Retina (tissue), 1 donor: Measurements from ENCODE around the gene MED27.
A peak's percentile ranks its signal among the peaks of the same experiment; 100 is the strongest.

Source experiments
- DNase-seq: peaks from one replicate; pipeline ENCODE4 v3.0.0-alpha.2; 2016

MED27 gene

GRCh38 chr9:131874447-131874846 is 205.2 kb downstream of the MED27 start:
- no peak for DNase-seq

DNA sequence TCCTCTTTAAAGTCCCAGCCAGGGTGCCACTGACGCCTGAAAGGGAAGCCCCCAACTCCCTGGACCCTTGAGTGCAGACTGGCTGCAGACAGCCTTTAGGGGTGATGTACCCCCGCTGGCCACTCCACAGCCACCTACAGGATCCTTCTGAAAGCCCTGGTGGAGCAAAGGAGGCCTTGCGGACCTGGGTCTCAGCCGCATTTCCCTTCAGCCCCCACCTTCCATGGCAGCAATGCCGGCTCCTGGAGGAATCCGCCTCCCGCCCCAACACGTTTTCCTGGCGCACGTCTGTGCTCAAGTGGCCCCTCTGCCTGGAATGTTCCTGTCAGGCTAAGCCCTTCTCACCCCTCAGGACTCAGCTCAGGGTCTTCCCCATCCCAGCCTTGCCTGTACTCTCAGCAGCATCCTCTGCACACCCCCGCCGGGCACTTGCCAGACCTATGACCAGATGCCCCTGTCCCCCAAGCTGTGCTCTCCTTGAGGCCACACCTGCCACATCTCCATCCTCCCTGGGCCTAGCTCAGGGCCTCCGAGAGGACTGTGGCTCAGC is 205.7 kb downstream of the MED27 start:
- no peak for DNase-seq

- DNase-seq, result no peak
These were observed 206.3 kb downstream of the MED27 start for GRCh38 chr9:131873335-131873734.

GRCh38 chr9:131872702-131873101 is 207.0 kb downstream of the MED27 start:
- DNase-seq, result no peak

DNA sequence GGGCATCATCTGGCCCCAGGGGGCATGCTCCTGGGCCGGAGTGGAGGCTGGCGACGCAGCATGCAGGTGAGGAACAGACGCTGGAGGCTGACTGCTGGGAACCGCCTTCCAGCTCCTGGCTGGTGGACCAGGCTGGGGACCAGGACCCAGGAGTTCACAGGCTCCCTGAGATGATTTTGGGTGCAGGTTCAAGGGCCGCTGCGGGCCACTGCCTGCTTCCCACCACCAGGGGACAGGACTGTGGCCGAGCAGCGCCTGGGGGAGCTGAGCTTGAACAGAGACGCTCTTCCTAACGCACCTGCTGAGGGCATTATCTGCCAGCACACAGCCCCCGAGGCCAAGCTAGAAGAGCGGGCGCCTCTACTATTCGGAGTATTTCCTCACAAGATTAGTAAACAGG is 207.7 kb downstream of the MED27 start:
- no peak for DNase-seq

GRCh38 chr9:131870156-131870555 is 209.5 kb downstream of the MED27 start:
- no peak for DNase-seq

GRCh38 chr9:131869348-131869747 is 210.3 kb downstream of the MED27 start:
- no peak for DNase-seq

GRCh38 chr9:131868766-131869165 is 210.9 kb downstream of the MED27 start:
- no peak for DNase-seq

GRCh38 chr9:131867611-131868192 is 212.0 kb downstream of the MED27 start:
- DNase-seq, result no peak

GRCh38 chr9:131865446-131866195 is 214.0 kb downstream of the MED27 start:
- no peak for DNase-seq

GRCh38 chr9:131864531-131864930 is 215.1 kb downstream of the MED27 start:
- no peak for DNase-seq

GRCh38 chr9:131863306-131863896 is 216.3 kb downstream of the MED27 start:
- DNase-seq, result no peak

DNA sequence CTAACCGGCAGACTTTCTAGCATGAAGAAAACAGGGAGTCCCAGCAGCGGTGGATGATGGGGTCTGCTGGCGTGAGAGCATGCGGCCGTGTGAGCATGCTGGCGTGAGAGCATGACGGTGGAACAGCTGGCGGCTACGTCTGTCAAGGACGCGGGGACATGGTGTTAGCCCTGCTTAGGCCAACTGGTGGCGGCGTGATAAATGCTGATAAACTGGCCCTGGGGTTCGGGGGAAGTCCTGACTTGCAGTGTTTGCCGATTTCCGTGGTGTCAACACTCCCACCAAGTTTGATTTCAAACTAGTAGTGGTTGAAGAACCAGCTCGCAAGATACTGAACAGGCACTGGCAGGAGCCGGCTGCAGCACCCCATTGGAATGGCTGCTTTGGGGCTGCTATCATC is 217.4 kb downstream of the MED27 start:
- no peak for DNase-seq

DNA sequence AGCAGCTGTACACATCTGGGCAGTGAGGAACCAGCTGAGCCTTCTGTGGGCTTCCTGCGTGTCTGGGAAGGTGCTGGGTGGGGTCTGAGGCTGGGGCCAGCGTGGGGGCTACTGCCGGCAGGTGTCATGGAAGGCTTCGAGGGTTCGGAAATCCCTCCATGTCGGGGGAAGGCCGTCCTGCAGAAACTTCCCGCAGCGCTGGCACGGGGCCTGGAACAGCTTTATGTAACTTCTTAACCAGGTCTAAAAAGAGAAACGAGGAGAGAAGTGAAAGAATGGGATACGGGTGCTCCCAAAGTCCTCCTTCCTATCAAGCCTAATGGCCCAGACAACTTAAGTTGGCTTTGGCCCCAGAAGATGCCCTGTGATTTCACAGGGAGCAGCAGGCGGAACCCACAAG is 219.2 kb downstream of the MED27 start:
- no peak for DNase-seq

- DNase-seq, result no peak
These were observed 221.5 kb downstream of the MED27 start for GRCh38 chr9:131858147-131858546.

DNA sequence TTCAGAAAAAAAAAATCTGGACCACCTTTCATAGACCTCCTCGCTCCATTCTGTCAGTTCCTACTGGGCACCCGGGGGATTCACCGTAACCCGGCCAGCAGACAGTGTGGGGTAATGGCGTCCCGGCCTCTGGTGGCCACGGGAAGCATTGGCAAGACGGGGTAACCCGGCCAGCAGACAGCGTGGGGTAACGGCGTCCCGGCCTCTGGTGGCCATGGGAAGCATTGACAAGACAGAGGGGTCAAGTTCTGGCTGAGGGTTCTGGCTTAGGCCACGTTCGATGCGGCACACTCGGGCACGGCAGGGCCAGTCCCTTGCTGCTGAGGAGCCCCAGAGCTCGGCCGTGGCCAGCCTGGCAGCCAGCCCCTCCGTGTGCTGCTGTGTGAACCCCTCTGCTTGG is 223.6 kb downstream of the MED27 start:
- DNase-seq, result no peak

DNA sequence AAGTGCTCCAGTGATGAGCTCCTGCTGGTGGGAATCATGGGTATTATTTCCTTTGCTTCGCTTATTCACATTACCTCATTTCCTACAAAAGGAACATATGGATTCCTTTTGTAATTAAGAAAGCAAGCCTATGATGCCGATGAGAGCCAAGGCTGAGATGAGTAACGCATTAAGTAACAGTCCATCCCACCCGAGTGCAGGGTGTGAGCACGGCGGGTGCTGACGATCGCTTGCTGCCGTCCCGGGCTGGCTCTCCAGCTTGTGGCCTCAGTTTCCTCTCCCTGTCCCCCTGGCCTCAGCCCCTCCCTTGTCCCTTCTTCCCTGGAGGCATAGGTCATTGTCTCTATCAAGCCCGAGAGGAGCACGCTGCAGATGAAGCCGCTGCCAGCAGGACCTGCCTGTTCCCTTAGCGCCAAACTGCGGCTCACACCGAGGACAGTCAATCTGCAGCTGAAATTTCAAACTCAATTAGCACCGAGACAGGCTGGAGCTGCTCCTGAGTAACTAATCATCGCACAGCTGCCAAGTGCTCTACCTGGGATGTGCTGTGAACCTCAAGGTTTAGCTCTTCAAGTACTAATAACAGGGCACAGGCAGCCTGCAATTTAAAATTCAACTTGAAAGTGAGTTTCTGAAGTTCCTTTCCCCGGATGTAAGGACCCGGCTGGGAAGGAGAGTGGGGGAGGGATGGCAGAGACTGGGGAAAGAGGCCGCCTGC is 224.6 kb downstream of the MED27 start:
- DNase-seq, result peak; percentile 66

GRCh38 chr9:131854334-131854733 is 225.3 kb downstream of the MED27 start:
- no peak for DNase-seq

- no peak for DNase-seq
These were observed 226.2 kb downstream of the MED27 start for GRCh38 chr9:131853434-131853833.

- DNase-seq, result no peak
These were observed 228.3 kb downstream of the MED27 start for GRCh38 chr9:131851414-131851813.

- no peak for DNase-seq
These were observed 230.3 kb downstream of the MED27 start for GRCh38 chr9:131849391-131849790.

- no peak for DNase-seq
These were observed 231.0 kb downstream of the MED27 start for GRCh38 chr9:131848570-131849160.
